HPDE6-E6E7 (cell line): ENCODE measurements around the gene USP44.
"Not testable (repeated sequence)": the region's sequence is repeated elsewhere in the genome, so short reads cannot be mapped to it uniquely, and the experiment has no call there.

Source experiments
- DNase-seq: peaks from one replicate; pipeline ENCODE4 v3.0.0; 2011; ENCODE audit warnings: missing footprints; ENCODE audit errors: extremely low spot score

USP44 gene

DNA sequence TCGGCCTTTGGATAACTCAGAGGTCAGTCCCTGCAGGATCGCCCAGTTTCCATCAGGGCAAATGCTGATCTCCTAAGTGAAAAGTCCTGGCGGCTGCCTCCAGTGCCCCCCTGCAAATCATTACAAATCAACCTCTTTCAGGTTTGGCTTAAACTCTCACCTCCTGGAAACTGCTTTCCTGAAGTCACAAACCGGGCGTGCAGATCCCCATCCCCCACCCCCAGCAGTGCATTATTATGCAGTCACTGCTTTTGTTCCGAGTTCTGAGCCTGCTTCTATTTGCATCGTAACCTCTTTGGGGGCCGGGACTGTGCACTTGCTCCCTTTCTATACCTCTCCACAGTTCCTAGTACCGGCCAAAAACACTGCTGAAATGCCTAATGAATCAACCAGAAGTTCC lies at the start of gene USP44:
Gene USP44 (minus strand): TSS at position 172 of the 400 bp plus-strand sequence. CDS start 17,220 bp downstream, outside the sequence.
- DNase-seq, result no peak

DNA sequence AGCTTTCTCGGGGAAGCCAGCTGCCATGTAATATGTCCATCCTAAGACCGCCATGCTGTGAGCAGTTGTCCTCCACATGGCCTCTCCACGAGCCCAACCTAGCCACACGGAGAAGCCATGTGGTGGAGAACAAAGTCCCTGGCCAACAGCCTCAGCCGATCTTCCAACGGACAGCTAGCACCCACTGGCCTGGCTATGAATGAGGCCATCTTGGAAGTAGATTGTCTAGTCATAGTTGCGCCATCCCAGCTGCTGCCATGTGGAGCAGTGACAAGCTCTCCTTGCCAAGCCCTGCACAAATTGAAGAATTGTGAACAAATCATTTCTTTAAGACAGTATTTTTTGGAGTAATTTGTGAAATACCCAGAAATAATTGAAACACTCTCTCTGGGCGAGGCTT lies 49.3 kb upstream of the USP44 start:
- DNase-seq, result no peak

DNA sequence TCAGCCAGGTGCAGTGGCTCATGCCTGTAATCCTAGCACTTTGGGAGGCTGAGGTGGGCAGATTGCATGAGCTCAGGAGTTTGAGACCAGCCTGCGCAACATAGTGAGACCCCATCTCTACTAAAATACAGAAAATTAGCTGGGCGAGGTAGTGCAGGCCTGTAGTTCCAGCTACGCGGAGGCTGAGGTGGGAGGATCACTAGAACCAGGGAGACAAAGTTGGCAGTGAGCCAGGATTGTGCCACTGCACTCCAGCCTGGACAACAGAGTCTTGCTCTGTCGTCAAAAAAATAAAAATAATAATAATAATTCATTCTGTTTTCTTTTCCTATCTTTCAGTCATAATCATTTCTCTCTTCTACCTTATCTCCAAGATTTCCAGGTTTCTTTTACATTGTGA lies 48.6 kb upstream of the USP44 start:
- no peak for DNase-seq

DNA sequence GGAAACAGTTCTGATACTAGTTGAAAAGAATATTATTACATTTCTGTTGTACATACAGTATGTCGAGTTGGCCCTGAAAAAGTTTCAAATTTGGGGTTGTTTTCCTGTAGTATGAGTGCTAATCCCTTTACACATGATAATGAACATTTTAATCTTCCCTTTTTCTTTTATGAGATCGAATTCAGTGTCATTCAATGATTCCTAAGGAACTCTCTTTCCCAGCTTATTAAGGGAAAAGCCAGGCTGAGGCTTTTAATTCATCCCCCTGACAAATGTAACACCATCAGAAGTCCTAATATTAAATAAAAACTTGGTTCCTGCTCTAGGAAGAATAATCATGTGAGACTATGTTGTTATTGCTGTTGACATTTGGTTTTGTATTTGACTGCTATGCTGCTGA lies 42.9 kb upstream of the USP44 start:
- DNase-seq, result no peak

DNA sequence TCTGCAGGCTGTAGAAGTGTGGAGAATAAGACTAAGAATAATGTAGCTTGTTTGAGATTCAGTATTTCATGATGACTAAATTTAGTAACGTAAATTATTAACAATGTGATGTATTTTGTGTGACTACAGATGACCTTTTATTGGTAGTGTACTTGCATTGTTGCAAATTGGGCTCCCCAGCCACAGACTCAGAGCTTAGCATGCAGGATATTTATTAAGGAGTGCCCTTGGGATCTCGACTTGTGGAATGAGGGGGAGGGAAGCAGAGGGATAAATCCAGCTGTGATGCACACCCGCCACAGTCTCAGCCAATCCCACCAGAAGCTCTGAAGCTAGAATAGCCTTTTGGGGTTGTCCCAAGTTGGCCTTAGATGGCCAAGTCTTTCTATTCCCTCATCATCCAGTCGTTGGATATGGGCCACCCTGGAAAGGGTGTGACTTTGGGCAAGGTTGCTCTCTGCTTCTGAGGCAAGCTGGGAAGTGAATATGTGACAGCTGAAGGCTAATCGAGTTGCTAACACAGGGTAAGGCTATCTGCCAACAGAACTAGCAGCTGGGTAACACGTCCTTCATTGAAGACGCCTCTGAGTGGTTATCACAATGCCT lies 42.1 kb upstream of the USP44 start:
- no peak for DNase-seq

DNA sequence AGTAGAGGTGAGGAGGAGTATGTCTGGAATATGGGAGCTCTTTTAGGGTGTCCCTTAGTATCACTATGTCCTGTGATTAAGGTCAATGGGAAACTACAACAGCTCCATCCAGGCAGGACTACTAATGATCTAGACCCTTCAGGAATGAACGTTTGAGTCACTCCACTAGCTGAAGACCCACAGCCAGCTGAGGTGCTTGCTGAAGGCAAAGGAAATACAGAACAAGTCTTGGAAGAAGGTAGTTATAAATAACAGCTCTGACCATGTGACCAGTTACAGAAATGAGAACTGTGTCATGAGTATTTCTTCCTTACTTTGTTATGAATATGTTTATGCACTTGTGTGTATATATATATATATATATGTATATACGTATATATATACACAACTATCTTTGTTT lies 40.5 kb upstream of the USP44 start:
- no peak for DNase-seq

DNA sequence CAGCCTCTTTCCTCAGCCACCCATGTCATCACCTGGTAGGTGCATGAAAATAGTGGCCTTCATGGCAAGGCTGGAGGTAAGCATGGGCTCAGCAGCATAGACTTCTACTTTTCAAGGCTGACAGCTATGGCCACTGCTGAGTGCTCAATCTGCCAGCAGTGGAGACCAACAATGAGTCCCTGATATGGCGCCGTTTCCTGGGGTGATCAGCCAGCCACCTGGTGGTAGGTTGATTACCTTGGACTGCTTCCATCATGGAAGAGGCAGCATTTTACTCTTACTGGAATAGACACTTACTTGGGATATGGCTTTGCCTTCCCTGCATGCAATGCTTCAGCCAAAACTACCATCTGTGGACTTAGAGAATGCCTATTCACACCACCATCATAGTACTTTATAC lies 39.5 kb upstream of the USP44 start:
- DNase-seq, result no peak

DNA sequence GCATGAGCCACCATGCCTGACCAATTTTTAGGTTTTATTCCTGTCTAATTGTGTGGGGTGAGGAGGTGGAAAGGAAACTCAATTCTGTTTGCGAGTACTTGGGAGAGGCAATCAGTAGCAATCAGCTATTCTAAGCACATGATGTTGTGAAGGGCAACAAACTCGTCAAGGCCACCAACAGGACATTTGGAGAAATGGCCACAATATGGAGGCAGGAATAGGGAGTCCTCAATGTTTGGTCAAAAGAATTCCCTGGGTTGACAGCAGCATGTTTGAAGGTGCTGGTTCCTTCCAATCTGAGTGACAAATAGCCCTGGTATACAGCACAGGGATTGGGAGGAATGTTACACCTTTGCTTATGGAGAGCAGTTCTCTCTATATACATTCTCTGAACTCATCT lies 32.7 kb upstream of the USP44 start:
- no peak for DNase-seq

DNA sequence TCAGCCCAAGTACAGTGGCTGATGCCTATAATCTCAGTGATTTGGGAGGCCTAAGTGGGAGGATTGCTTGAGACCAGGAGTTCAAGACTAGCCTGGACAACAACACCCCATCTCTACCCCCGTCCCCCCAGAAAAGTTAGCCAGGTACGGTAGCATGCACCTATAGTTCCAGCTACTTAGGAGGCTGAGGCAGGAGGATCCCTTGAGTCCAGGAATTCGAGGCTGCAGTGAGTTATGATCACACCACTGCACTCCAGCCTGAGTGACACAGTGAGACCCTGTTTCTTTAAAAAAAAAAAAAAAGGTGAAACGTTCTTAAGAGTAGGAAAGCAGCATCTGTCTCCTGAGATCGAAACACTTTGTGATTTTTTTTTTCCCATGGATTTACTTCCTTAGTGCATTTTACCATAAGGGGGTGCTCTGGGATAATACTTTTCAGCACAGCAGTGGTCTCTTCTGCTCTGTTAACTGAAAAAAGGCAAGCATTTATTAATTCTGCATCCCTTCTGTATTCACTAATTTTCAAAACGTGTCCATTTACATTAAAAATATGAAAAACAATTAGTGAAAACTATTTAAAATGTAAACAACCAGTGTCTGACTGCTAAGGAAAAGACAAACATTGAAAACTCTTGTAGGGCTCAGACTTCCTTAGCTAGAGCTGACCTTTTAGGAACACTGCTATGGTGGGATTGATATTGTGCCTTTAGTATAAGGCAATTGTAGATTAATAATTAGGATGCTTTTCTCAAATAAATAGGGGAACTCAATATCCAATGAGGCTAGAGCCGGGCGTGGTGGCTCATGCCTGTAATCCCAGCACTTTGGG lies 31.2 kb upstream of the USP44 start:
- peak; percentile 15 for DNase-seq

DNA sequence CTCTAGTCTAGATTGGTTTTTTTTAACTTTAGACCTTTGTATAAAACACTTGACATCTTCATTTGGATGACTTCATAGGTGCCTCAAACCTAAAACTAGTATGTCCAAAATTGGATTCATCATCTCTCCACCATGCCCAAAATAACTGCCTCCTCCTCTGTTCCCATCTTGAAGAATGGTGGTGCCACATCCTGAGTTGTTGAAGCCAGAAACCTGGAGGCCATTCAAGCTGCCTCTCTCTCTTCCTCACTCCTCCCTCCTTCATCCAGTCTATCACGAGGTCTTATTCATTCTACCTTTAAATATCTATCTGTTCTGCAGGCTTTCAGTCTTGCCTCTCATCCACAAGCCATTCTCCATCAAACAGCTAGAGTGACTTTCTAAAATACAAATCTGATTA lies 26.5 kb upstream of the USP44 start:
- DNase-seq, result no peak

DNA sequence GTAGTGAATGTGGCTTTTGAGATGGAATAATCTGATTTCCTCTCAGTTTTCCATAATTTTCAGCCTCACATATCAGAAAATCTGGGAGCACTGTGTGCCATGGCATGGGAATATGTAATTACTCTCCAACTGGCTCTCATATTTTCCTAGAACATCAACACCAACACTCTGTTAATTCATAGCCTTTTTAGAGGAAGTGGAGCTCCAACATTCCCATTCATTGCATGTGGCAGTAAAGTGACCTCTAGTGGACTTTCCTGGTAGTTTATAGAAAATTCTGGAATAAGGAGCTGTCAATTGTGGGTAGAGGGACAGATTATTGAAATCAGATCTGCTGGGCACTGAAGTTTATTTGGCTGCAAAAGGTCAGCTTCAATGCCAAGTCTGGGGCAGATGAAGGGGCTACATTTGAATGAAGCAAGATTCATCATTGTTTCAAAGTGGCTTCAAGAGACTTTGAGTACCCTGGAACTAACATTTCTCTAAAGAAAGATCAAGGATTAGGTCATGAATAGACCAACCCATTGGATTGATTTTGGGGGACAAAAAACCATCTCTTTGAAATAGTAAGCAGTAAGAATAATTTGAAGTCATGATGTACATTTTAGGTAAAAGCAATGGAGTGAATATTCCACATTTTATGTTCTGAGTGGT lies 23.6 kb upstream of the USP44 start:
- DNase-seq, result peak; percentile 36

DNA sequence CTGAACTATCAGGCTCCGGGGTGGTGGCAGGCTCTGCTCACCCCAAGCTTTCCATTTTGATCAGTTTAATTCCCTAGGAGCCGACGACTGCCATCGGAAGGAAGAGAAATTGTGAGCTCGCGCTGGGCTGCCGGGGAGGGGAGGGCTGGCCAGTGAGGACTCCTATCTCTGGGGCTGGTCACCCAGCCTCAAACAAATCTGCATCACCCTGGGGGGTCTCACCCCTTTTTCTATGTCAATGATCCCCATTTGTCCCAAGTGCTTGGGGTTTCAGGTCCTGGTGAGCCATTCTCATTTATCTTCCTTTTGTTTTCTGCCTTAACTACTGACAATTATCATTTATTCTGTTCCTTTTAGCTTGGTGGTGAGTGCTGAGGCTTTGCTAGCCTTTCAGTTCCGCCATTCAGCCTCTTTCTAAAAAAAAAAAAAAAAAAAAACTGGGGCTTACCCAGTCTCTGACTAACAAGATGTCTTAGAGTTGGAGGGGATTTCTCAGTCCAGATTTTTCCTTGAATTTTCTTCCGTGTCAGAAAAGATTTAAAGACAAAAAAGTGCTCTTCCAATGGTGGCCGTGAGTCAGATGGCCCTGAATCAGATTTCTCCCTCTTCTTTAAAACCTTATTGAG lies 22.8 kb upstream of the USP44 start:
- no peak for DNase-seq

DNA sequence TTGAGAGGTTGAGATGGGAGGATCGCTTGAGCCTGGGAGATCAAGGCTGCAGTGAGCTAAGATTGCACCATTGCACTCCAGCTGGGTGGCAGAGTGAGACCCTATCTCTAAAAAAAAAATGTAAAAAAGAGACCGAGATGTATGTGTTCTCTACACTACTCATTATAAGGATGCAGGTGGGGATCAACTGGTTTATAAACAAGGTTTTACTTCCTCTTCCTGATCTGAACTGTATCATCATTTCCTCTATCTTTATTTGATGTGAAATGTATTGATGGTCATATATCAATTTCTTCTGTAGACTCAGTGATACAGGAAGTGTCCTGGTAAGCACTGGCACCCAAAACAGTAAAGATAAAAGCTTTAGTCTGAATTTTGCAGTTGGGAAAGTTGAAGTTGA lies 20.1 kb upstream of the USP44 start:
- DNase-seq, result no peak

DNA sequence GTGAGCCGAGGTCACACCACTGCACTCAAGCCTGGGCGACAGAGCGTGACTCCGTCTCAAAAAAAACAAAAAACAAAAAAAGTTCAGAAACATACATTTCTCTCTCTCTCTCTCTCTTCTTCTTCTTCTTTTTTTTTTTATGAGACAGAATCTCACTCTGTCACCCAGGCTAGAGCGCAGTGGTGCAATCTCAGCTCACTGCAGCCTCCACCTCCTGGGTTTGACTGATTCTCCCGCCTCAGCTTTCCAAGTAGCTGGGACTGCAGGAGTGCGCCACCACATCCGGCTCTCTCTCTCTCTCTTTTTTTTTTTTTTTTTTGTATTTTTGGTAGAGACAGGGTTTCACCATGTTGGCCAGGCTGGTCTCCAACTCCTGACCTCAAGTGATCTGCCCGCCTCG lies 16.8 kb upstream of the USP44 start:
- DNase-seq, result not testable (repeated sequence)

DNA sequence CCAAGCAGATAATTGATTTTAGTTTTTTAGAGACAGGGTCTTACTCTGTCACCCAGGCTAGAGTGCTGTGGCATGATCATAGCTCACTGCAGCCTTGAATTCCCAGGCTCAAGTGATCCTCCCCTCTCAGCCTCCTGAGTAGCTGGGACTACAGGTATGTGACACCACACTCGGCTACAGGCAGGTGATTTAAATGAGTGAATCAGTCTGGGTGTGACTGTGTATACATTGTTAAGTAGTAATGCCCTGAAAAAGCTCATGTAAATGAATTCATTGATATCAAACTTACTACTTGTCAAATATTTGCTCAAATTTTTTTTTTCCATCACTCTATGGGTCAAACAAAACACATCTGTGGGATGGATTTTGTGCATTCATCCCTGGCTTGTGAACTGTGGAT lies 6.3 kb upstream of the USP44 start:
- DNase-seq, result no peak

DNA sequence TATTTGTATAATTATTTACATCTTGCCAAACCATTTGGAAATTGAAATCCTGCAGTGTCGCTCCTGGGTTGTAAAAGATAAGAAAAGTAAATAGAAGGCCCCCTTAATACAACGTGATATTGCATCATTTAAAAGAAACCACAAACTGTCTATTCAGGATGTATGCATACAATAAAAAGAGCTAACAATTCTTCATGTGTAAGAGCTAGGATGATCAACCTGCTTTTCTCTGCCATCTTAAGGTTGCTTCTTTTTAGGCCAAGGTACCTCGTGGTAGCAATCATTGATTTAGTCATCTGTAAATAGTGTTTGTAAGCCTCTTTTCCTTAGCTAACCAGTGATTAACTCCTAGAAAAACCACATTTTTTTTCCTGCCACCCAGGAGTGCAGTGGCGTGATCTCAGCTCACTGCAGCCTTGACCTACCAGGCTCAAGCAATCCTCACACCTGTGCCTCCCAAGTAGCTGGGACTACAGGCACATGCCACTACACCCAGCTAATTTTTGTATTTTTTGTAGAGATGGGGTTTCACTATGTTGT lies 3.3 kb upstream of the USP44 start:
- DNase-seq, result no peak

DNA sequence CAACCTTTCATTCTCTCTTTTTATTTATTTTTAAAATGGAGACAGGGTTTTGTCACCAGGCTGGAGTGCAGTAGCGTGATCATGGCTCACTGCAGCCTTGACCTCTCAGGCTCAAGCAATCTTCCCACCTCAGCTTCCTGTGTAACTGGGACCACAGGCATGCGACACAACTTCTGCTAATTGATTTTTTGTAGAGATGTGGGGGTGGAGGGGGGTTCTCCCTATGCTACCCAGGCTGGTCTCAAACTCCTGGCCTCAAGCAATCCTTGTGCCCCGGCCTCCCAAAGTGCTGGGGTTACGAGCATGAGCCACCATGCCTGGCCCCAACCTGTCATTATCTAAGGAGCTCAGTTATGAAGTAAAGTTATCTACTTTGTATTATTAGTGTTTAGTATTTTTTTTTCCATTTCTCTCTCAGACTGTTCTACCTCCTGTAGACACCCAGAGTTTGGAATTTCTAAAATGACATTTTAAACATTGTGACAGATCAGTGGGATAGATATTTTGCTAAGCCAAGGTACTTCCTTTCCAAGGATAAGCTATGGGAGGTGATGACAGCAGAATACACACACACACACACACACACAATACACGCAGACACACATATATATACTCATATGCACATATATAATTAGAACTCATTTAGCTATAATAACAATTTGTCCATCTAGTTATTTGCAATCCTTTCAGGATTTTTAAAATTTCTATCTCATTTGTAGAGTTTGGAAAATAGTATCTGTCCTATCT lies 2.1 kb upstream of the USP44 start:
- DNase-seq, result no peak

DNA sequence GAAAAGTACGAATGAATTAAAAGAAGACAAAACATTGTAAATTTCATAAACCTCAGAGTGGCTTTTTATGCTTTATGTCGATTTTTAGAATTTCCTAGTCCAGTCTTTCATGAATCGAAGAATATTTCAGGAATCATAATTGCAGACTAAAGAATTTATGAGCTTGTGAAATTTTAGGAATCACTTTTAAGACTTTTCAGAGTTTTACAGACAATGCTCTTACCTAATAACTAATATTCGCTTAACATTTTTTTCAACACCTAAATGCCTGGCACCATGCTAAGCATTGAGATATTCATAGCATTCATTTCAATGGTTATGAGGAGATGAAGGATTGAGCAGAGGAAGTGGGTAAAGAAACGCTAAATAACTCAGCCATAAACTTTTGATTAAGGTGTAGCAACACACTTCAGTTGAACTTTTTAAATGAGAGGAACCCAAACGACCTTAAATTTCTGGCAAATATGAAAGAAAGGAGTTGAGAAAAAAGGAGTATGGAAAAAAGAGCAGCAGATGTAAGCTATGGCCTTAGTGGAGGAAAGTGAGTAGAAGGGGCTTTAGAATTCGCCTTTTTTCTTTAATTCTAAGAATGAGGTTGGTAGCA lies 739 bp upstream of the USP44 start:
- no peak for DNase-seq

DNA sequence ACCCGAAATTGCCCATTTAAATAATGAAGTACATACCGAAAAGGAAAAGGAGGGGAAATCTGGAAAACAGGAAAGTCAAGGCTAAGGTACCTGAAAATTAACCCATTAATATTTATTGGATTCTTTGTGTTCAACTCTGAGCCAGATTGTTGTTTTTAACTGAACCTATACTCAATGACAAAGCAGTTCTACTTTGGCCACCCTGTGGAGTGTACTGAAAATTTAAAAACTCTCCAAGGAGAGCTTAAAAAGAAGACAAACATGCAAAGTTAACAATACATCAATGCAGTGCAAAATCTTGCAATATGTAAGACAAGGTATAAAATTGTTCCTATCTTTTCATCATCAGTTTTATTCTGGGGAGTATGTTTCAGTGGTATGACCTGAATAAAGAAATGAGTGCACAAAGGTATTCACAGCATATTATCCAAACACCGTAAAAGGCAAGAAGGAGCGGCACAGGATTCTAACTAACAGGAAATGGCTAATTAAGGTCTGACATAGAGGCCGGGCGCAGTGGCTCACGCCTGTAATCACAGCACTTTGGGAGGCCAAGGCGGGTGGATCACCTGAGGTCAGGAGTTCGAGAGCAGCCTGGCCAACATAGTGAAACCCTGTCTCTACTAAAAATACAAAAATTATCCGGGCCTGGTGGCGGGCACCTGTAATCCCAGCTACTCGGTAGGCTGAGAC lies 1.7 kb downstream of the USP44 start:
- DNase-seq, result no peak

DNA sequence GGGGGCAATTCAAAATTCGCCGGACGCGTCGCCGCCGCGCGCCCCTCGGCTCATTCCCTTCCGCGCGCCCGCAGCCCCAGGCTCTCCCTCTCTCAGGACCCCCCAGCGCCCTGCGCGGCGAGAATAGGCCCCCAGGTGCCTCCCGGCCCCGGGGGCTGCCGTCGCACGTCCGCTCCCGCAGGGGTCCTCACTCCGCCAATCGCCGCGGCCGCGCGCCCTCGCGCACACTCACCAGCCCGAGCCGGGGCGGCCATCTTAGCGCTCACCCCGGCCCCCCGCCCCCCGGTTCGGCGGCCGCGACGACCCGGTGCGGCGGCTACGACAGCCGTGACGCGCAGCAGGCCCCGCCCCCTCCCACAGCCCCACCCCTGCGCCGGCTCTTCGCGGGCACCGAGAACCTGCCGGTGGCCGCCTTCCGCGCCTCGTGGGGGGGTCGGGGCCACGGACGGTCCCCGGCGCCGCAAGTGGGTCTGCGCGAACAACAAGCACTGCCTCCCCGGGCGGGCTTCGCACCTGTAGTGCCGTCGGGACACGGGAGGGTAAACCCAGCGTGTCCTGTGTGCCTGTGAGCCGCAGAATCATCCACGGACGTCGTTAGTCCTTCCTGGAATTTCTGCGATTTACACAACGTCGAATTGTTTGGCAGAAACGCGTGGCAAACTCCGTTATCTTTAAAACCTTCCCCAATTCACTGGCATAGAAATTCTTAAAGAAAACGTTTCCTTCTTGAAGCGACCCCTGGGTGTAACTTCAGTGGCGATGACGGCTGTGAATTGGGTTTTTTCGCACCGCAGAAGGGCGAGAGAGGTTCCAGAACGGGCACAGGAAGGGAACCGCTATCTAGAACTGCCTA lies 2.5 kb downstream of the USP44 start:
- DNase-seq, result no peak
